NCI-H526 treated with DMSO at 0.1 percent for 48 hours (cell line): Measurements from ENCODE around the gene ERC1.
"Not testable (repeated sequence)": the region's sequence is repeated elsewhere in the genome, so short reads cannot be mapped to it uniquely, and the experiment has no call there.

Experiments
- DNase-seq: peaks from one replicate; lab custom pipeline; 2025; lab: John Stamatoyannopoulos, UW

The ERC1 gene

DNA sequence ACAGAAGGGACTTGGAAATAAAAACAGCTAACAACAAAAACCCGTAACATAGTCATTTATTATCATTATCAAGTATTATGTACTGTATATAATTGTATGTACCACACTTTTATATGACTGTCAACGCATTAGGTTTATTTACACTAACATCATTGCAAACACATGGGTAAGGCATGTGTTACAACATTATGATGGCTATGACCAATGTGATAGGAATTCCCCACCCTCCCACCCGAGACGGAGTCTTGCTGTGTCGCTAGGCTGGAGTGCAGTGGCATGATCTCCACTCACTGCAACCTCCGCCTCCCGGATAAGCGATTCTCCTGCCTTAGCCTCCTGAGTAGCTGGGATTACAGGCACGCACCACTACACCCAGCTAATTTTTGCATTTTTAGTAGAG lies 82.6 kb downstream of the ERC1 start:
- no peak for DNase-seq

DNA sequence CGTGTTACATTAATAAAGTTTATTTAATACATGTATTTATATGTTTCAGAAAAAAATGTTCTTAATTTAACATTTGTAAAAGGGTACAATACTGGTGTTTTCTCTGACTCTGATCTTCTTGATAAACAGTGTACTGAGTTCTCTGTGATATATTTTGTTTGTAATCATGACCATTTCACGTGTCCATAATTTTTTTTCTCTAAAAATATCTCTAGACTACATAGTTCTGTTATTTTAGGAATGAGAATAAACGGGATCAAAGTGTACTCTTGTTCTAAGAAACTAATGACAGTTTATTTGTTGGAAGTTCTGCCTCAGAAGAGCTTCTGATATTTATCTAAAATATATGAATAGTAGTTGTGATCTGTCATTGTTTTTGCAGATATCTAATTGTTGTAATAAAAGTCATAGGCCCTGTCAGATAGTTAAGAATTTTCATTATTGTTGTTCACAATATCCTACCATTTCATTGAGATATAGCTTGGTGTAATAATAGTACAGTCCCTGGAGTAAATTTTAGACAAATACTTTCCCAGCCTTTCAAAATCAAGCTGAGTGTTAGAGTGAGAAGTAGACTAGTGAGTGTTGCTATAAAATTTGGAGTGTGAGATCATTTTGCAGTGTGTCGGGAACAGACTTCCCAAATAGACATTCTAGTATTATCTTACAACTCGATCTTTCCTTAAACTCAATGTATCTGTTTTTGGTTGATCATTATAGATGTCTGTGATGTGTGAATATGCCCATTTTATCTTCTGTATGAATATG lies 86.2 kb downstream of the ERC1 start:
- no peak for DNase-seq

DNA sequence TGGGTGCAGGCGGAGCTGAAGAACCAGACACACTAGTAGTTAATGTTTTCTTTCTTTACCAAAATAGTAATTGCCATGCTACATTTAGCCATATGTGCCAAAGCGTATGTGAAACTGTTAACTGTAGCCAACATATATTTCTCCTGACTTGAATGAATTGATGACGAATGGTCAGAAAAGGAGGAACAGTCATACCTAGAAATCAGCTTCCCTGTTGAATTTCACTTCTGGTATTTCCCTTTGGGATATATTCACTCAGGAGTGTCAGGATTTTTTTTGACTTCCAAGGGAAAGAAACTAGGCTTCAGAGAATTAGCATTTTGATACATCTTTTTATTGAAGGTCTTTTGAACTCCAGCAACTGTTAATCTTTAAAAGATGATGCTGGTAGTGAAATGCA lies 87.0 kb downstream of the ERC1 start:
- no peak for DNase-seq

DNA sequence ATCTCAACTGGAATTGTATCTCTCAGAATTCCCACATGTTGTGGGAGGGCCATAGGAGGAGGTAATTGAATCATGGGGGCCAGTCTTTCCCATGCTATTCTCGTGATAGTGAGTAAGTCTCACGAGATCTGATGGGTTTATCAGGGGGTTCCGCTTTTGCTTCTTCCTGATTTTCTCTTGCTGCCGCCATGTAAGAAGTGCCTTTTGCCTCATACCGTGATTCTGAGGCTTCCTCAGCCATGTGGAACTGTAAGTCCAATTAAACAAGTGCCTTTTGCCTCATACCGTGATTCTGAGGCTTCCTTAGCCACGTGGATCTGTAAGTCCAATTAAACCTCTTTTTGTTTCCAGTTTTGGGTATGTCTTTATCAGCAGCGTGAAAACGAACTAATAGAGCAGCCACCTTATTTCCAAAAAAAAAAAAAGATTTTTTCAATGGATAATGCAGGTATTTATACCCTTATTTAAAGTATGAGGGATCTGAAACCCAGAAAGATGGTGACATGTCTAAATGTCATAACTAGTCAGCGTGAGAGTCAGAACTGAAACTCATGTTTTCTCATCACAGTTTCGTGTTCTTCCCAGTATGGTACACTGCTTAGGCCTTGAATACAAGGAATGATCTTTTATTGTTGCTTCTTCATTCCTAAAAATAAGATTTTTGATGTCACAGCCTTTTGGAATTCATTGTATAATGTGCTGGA lies 89.6 kb downstream of the ERC1 start:
- no peak for DNase-seq

DNA sequence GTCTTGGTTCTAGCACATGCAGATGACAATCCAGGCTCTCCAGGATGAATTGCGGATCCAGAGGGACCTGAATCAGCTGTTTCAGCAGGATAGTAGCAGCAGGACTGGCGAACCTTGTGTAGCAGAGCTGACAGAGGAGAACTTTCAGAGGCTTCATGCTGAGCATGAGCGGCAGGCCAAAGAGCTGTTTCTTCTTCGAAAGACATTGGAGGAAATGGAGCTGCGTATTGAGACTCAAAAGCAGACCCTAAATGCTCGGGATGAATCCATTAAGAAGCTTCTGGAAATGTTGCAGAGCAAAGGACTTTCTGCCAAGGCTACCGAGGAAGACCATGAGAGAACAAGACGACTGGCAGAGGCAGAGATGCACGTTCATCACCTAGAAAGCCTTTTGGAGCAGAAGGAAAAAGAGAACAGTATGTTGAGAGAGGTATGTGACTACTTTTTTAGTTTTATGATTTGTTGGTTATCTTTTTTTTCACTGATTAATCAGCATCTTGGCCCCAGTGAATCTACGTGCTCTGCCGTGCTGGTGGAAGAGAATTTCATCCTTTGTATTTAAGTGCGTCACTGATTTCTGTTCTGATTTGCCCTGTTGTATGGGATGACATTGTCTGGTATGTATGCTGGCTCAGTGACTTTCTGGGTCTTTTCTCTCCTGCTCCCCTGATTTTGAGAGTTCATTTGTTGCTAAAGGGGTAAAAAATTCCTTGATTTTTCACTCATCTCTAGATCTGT lies 92.3 kb downstream of the ERC1 start:
- peak; percentile 49 for DNase-seq

DNA sequence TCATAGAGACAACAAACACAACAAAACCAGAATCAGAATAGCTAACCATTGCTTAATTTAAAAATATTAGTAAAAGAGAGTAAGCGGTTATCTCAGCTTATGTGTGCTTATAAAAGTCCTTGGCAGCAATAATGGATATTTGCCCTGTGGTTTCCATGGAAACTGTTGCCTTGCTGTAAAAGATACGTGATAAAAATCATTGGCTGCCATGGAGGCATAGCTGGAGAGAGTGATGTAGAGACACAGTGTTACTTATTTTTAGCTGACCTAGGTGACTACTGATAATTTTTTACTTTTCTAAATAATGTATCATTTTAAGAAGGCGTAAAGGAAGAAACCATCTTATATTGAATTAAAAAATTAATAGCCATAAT lies 92.9 kb downstream of the ERC1 start:
- DNase-seq, result peak; percentile 44

DNA sequence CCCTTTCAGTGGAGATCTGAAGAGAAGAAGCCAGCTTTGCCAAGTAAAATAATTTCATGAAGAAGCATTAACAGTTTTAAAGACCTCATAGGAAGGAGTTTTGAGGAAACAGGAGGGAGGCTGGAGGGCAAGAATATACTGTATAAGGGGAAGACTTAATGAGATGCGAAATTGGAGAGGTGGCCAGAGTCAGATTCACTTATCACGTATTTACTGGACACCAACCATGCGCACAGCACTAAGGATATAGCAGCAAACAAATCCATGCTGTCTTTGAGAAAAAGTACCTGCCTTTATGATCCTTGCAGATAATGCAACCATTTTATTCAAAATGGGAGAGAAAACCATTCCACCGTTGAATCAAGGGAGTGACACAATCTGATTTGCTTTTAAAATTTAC lies 100.3 kb downstream of the ERC1 start:
- no peak for DNase-seq

DNA sequence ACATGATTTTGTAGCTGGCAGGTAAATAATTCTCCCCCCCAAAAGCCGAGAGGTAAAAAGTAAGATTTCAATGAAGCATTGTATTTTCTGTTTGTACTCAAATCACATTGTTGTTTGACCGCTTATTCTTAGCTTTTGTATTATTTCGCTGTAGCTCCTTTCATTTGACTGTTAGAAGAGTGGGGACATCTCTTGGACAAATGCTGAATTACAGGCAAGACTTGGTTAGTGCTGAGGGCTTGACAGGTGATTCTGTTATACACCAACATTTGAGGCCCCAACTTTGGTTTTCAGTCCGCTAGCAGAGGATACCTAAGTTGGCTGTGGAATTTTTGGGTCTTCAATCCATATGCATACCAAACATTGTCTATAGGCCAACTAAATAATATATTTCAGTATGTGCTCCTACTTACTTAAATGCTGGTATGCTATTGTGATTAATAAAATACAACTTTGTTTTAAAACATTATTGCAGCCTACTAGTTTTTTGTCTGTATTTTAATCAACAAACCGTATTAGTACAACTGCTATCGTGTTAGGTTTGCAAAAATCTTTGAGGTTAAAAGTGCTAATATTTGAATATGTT lies 102.2 kb downstream of the ERC1 start:
- DNase-seq, result peak; percentile 70

DNA sequence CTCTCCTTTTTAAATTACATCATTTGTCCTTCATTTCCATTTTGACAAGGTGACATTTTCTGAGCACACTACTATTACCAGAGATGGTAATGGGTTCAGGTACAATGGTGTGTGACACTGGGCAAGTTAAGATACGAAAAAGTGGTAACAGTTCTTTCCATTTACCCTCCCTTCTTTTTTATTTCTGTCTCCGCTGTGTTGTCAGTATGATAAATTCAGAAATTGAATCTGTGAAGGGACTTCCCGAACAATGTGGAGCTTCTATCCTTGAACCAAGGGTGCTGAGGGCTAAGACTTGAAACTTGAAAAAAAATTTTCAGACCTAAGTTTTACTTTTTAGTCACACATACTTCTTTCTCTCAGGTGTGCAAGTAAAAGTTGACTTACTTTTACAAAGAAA lies 103.7 kb downstream of the ERC1 start:
- DNase-seq, result no peak

DNA sequence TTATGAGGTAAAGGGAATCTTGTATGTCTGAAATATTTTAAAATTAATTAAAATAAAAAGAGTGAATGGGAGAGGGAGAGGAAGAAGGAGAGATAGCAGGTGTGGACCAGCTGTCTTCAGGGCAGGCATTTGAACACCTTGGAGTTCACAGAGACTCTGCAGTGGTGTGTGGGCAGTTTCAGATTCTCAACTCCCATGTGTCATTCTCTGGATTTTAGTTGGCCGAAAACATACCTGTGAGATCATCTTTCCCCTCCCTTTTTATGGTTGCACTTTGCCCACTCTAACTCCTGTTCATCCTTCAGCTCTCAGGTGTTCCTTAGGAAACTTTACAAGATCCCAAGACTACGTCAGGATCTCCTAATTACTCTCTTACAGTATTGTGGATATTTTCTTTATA lies 108.1 kb downstream of the ERC1 start:
- DNase-seq, result no peak

DNA sequence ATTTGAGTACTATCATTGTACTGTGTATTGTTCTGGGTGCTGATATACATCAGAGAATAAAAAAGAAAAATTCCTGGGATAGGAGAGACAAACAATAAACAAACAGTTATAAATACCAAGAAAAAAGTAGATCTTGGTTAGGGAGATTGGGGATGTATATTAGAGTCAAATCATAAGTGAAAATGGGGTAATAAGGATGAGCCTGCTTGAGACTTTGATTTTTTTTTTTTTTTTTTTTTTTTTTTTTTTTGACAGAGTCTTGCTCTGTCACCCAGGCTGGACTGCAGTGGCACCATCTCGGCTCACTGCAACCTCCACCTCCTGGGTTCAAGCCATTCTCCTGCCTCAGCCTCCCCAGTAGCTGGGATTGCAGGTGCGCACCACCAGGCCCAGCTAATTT lies 108.6 kb downstream of the ERC1 start:
- not testable (repeated sequence) for DNase-seq

DNA sequence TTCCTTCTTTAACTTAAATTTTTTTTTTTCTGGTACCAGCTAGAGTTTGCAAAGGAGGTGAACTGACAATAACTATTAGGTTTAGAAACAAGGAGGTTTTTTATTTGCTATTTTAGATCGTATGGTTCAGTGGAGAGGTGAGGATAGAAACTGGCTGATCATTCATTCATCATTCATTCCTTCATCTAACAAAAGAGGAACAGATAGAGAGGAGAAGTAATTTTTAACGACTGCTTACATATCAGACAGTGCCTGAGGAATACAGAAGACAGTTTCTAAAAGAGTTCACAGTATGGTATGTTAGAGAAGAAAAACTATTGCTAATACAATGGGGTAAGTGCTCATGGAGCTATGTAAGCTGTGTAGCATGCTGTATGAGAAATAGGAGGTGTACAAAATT lies 111.1 kb downstream of the ERC1 start:
- no peak for DNase-seq

DNA sequence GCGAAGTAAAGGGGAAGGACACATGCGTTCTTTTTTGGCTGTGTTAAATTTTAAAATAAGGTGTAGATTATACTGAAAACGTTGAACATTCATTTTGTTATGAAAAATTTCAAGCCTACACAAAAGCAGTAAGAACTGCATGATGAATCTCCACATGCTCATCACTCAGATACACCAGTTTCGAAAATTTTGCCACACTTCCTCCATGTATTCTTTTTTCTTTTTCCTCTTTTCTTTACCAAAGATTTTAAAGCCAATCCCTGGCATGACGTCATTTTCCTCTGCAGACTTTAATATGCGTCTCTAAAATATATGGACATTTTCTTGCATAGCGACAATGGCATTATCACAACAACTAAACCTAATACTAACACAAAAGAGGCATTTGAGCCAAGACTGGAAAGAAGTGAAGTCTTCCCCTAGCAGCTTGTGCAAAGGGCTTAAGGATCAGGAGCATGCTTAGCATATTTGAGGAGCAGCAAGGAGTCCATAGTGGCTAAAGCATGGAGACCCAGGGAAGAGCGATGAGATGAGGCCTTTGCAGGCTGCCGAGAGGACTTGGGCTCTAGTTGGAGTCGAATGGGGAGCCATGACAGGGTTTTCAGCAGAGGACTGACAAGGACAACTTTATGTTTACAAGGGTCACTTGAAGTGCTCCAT lies 111.9 kb downstream of the ERC1 start:
- no peak for DNase-seq

DNA sequence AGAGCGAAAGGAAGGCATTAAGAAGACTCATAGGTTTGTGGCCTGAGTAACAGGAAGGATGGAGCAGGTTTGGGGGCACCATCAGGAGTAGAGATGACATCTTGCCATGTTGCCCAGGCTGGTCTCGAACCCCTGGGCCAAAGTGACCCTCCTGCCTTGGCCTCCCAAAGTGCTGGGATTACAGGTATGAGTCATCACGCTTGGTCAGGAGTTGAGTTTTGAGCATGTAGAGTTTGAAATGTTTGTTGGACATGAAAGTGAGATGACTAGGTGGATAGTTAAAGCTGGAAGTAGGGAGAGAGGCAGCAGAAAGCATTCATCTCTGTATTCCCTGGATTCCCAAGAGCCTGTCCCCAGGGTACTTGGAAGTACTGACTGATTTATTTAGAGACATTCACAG lies 112.6 kb downstream of the ERC1 start:
- DNase-seq, result no peak

DNA sequence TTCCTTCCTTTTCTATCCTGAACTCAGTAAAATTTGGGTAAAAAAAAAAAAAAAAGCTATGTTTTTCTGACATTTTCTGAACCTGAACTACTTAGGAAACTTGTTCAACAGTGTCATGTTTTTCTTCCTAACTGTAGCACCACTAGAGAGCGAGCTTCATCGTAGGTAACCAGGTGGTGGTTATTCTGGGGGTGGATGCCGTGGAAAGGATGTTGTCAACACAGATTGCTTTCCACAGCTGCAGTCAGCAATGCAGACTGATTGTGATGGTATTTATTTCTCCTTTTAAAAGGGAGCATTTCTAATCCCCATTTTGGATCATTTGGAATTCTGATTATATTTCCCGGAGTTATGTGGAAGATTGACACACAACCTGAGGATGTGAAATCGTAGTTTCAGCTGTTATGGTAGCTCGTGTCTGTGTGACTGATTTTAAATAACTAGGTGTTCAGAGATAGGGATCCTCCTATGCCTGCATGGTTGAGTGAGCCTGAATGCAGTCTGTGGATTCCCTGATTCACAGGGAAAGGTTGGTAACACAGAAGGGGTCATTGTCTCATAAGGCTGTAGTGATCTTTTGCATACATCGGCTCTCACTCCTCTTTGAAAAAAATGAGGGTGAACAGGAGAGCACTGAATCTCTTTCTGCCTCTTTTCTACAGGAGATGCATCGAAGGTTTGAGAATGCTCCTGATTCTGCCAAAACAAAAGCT lies 113.2 kb downstream of the ERC1 start:
- peak; percentile 91 for DNase-seq

DNA sequence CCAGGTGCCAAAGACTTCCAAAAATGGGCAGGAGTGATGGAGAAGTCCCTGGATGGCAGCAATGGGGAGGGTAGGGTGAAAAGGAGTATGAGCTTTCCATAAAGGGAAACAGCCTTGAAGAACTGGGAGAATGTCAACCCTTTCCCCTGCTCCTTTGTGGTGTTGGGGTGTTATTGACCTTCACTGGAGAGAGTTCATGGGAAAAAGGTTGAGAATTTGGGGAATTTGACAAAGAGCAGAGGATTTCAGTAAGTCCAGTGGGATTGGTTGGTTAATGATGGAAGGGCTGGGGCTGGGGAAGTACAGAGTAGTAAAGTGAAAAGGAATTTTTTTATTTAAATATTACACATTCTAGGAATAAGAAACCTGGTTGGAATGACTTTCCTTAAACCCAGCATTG lies 116.6 kb downstream of the ERC1 start:
- DNase-seq, result no peak

DNA sequence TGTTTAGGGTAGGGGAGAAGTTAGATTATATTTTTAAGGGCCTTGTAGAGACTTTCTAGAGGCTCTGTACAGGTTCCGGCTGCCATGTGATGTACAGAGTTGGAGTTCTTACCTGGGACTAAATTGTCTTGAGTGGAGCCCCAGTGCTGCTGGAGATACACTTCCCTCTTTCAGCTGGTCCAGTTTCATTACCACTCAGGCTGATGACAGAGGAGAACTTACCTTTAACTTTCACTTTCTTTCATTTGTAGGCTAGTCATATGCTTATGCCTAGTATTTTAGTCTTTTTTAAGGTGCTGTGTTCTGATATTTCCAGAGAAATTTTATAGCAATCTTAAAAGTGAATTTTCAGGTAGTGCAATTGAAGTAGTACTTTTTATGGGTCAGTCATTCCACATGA lies 117.3 kb downstream of the ERC1 start:
- DNase-seq, result no peak

DNA sequence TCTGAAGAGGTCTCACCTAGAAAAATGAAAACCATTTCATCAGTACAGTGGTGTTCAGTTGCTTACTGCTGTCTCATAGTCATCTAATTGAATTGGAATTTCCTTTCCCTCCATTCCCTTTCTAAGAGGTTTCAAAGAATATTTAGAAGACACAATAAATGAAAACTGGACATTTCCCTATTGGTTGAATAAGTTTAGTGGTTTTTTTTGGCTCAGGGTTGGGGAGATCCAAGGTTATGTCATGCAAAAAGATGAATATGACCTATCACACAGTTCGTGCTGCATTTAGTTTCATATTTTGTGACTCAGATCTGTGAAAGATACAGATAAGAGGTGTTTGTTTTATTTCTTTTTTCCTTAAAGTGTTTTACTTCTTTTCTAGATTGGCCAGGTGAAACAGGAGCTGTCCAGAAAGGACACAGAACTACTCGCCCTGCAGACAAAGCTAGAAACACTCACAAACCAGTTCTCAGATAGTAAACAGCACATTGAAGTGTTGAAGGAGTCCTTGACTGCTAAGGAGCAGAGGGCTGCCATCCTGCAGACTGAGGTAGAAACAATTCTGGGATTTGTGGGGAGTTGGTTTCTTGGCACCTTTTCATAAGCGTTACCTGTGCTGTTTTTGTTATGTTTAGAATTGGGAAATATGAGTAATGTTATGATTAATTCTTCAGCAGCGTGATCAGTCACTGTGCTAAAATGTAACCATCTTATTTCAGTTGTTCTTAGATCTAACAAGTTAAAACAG lies 124.6 kb downstream of the ERC1 start:
- no peak for DNase-seq

DNA sequence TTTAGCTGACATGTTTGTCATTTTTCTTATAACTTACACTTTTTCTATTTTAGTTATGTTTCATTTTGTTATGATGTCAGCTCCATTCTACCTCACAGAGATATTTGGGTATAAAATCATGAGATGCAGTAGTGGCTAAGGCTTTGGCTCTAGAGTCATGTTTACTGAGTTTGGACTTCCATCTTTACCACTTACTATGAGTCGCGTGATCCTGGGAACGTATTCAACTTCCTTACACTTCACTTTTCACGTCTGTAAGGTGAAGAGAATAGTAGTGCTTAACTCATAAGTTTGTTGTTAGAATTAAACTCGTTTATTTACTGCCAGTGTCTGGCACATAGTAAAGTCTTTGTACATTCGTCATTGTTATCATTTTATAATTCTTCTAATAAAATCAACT lies 126.3 kb downstream of the ERC1 start:
- no peak for DNase-seq

DNA sequence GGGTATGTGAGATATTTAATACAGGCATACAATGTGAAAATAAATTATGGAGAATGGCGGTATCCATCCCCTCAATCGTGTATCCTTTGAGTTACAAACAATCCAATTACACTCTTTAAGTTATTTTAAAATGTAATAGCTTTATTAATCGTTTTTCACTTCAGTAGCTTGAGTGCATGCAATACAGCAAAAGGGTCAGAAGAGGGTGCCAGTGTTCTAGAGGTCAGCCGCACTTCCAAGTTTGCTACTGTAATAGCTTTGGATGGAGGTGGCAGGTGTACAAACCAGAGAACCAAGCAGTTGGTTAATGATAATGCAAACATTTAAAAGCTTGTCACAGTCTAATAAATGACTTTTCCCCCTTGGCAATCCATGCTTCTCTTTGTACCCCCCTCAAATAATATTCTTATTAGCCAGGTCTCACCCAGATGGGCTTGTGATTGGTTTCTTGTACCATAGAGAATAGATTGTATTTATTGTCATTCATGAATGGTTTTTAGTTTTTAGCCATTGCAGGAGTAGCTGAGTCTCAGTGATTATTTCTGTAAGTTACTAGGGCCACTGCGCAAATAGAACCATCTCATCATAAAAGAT lies 127.0 kb downstream of the ERC1 start:
- DNase-seq, result peak; percentile 76
